Loucy (cell line): ENCODE results near the gene PHACTR4.
"Not testable (repeated sequence)": the region's sequence is repeated elsewhere in the genome, so short reads cannot be mapped to it uniquely, and the experiment has no call there.

Source experiments
- H2AFZ ChIP-seq: fragments of 200-600 bp; sonication (generic); 2 replicates; pipeline ENCODE4 v1.6.0; 2016; ENCODE audit warnings: antibody characterized with exemption, mild to moderate bottlenecking, low read length, moderate library complexity
- H3F3A ChIP-seq: fragments of 200-600 bp; 2 replicates; pipeline ENCODE4 v1.6.0; 2016; ENCODE audit warnings: antibody characterized with exemption, low read depth, mild to moderate bottlenecking
- H3K27me3 ChIP-seq: fragments of 200-600 bp; sonication (generic); 2 replicates; pipeline ENCODE4 v1.6.1; 2014; ENCODE audit warnings: low read length, mild to moderate bottlenecking; ENCODE audit not compliant: insufficient read depth, poor library complexity, severe bottlenecking
- H3K36me3 ChIP-seq: fragments of 200-600 bp; sonication (generic); 2 replicates; pipeline ENCODE4 v1.6.1; 2016; ENCODE audit warnings: low read length; ENCODE audit not compliant: insufficient read depth
- H3K4me1 ChIP-seq: fragments of 200-600 bp; sonication (generic); 2 replicates; pipeline ENCODE4 v1.5.1; 2014; ENCODE audit warnings: low read length, mild to moderate bottlenecking; ENCODE audit not compliant: insufficient read depth, poor library complexity, severe bottlenecking
- H3K4me2 ChIP-seq: fragments of 200-600 bp; sonication (generic); 2 replicates; pipeline ENCODE4 v1.6.0; 2014; ENCODE audit warnings: antibody characterized with exemption, low read length, low read depth, mild to moderate bottlenecking; ENCODE audit not compliant: poor library complexity, severe bottlenecking
- H3K4me3 ChIP-seq: fragments of 200-600 bp; sonication (generic); 2 replicates; pipeline ENCODE4 v1.5.1; 2014; ENCODE audit warnings: low read length, mild to moderate bottlenecking, mixed read lengths; ENCODE audit not compliant: poor library complexity, severe bottlenecking
- H3K79me2 ChIP-seq: fragments of 200-600 bp; sonication (generic); 2 replicates; pipeline ENCODE4 v1.6.1; 2014; ENCODE audit warnings: low read length; ENCODE audit not compliant: insufficient read depth
- H3K9ac ChIP-seq: fragments of 200-600 bp; sonication (generic); 2 replicates; pipeline ENCODE4 v1.6.0; 2014; ENCODE audit warnings: mild to moderate bottlenecking, low read depth, low read length, moderate library complexity; ENCODE audit not compliant: poor library complexity, severe bottlenecking
- H3K9me2 ChIP-seq: fragments of 200-600 bp; sonication (generic); replicated peaks from 2 replicates; pipeline ENCODE4 v1.6.1; 2016; ENCODE audit warnings: low read depth, low read length, mixed read lengths
- H3K9me3 ChIP-seq: fragments of 200-600 bp; sonication (generic); 2 replicates; pipeline ENCODE4 v1.6.1; 2014; ENCODE audit warnings: mild to moderate bottlenecking, antibody characterized with exemption, low read length, low read depth; ENCODE audit not compliant: insufficient read depth
- H4K20me1 ChIP-seq: fragments of 200-600 bp; sonication (generic); 2 replicates; pipeline ENCODE4 v1.6.0; 2014; ENCODE audit warnings: antibody characterized with exemption, low read length, mild to moderate bottlenecking; ENCODE audit not compliant: insufficient read depth, poor library complexity, severe bottlenecking
- CTCF ChIP-seq: fragments of 200-600 bp; sonication (generic); conservative IDR thresholded peaks from 2 replicates; pipeline ENCODE4 v1.5.1; 2014; ENCODE audit warnings: mild to moderate bottlenecking, antibody characterized with exemption, low read length
- EZH2phosphoT487 ChIP-seq: fragments of 200-600 bp; IDR thresholded peaks from 2 replicates; pipeline ENCODE4 v1.6.1; 2018; ENCODE audit warnings: antibody characterized with exemption, mild to moderate bottlenecking, moderate library complexity, borderline replicate concordance

Gene PHACTR4

DNA sequence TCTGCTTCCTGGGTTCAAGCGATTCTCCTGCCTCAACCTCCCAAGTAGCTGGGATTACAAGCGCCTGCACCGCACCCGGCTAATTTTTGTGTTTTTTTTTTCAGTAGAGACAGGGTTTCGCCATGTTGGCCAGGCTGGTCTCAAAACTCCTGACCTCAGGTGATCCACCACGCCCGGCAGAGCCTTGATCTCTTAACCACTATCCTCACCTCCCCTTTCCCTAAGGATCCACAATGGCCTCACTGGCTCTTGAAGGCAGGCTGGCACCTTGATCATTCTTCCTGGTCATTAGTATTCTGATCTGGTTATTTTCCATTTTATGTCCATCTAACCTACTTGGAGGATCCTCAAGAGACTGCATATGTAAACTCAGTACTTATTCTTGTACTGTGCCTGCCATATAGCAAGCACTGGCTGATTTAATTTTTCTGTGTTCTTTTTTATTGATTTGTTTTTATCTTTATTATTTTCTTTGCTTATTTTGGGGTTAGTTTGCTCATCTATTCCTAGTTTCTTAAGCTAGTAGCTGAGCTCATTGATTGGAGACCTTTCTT lies 142.6 kb downstream of the PHACTR4 start:
- H2AFZ ChIP-seq, result no peak overlapping the region
- peaks cover 10% of the 10 kb centered on the region for H3K27me3 ChIP-seq
- peak overlapping the region; percentile 94 for H3K4me2 ChIP-seq
- no peaks in the 10 kb centered on the region for H3K9me2 ChIP-seq
- peaks cover 36% of the 10 kb centered on the region for H3K4me1 ChIP-seq
- H3K4me3 ChIP-seq, result peak overlapping the region; percentile 81
- TF ChIP-seq CTCF (no peak), EZH2phosphoT487 (no peak)
- peak overlapping the region; percentile 100 for H3K9ac ChIP-seq
- peaks cover 68% of the 10 kb centered on the region for H3K79me2 ChIP-seq
- peaks cover 71% of the 10 kb centered on the region for H4K20me1 ChIP-seq
- H3K36me3 ChIP-seq, result peaks cover 55% of the 10 kb centered on the region
- H3K9me3 ChIP-seq, result no peaks in the 10 kb centered on the region
- H3F3A ChIP-seq, result peaks cover 52% of the 10 kb centered on the region

DNA sequence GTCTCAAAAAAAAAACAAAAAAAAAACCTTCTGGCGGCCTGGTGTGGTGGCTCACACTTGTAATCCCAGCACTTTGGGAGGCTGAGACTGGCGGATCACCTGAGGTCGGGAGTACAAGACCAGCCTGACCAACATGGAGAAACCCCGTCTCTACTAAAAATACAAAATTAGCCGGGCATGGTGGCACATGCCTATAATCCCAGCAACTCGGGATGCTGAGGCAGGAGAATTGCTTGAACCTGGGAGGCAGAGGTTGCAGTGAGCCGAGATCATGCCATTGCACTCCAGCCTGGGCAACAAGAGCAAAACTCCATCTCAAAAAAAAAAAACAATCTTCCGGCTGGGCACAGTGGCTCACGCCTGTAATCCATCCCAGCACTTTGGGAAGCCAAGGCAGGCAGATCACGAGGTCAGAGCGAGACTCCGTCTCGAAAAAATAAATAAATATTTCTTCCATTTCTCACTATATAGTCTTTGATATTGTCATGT lies 144.9 kb downstream of the PHACTR4 start:
- Histone ChIP-seq H3K4me1 (peaks cover 35% of the 10 kb centered on the region), H3K36me3 (peaks cover 35% of the 10 kb centered on the region), H4K20me1 (peaks cover 54% of the 10 kb centered on the region), H3F3A (peaks cover 43% of the 10 kb centered on the region), H3K79me2 (peaks cover 55% of the 10 kb centered on the region)
- H3K27me3 ChIP-seq, H3K9me2 ChIP-seq, H3K4me3 ChIP-seq, H3K4me2 ChIP-seq, H3K9me3 ChIP-seq, H2AFZ ChIP-seq, H3K9ac ChIP-seq: not testable (repeated sequence)

GRCh38 chr1:28516518-28516956 lies 147.0 kb downstream of the PHACTR4 start:
- no peak overlapping the region for H3K4me3 ChIP-seq
- H3F3A ChIP-seq, result peaks cover 27% of the 10 kb centered on the region
- H3K36me3 ChIP-seq, result peaks cover 17% of the 10 kb centered on the region; the same call in 1 of the 2 replicates
- H2AFZ ChIP-seq, result no peak overlapping the region
- peaks cover 31% of the 10 kb centered on the region for H3K4me1 ChIP-seq
- H3K4me2 ChIP-seq, result no peak overlapping the region
- H3K79me2 ChIP-seq, result peaks cover 53% of the 10 kb centered on the region
- TF ChIP-seq CTCF, result no peak
- TF ChIP-seq EZH2phosphoT487, result no peak
- H3K9me2 ChIP-seq, result no peaks in the 10 kb centered on the region
- H3K9ac ChIP-seq, result no peak overlapping the region
- H3K27me3 ChIP-seq, result no peaks in the 10 kb centered on the region
- peaks cover 43% of the 10 kb centered on the region for H4K20me1 ChIP-seq
- no peaks in the 10 kb centered on the region for H3K9me3 ChIP-seq

GRCh38 chr1:28517649-28517999 lies 148.1 kb downstream of the PHACTR4 start:
- no peak for TF ChIP-seq EZH2phosphoT487
- no peak for TF ChIP-seq CTCF
- peak overlapping the region; percentile 90 for H3K9ac ChIP-seq

More at GRCh38 chr1:28517649-28517999, 148.1 kb downstream of the PHACTR4 start:
- Histone ChIP-seq H3K9me2 (no peaks in the 10 kb centered on the region), H3K4me3 (peak overlapping the region; percentile 89), H3F3A (peaks cover 21% of the 10 kb centered on the region), H3K27me3 (no peaks in the 10 kb centered on the region), H3K9me3 (no peaks in the 10 kb centered on the region), H4K20me1 (peaks cover 32% of the 10 kb centered on the region), H2AFZ (no peak overlapping the region), H3K36me3 (peaks cover 9% of the 10 kb centered on the region; the same call in 1 of the 2 replicates), H3K4me1 (peaks cover 32% of the 10 kb centered on the region), H3K79me2 (peaks cover 53% of the 10 kb centered on the region), H3K4me2 (peak overlapping the region; percentile 76)
